Pulmonary artery endothelial cell (primary cell): ENCODE results near the gene APELA. TPM values are rescaled to one million over a fixed set of nuclear protein-coding genes. Genes with fewer than 3 reads are reported as not detected.
"Not testable (repeated sequence)": the region's sequence is repeated elsewhere in the genome, so short reads cannot be mapped to it uniquely, and the experiment has no call there.

ENCODE experiments used
- DNase-seq: peaks from one replicate; pipeline ENCODE4 v3.0.0-alpha.2; 2011; ENCODE audit warnings: low read depth, low spot score
- total RNA-seq: library from RNA; depleted of rRNA; stranded (reverse); fragments of >200 nt; gene quantifications from 2 replicates; pipeline ENCODE4 v1.2.3, GENCODE V29; 2014

The APELA gene
- total RNA-seq, 1 donor from 2014 or later: not detected

DNA sequence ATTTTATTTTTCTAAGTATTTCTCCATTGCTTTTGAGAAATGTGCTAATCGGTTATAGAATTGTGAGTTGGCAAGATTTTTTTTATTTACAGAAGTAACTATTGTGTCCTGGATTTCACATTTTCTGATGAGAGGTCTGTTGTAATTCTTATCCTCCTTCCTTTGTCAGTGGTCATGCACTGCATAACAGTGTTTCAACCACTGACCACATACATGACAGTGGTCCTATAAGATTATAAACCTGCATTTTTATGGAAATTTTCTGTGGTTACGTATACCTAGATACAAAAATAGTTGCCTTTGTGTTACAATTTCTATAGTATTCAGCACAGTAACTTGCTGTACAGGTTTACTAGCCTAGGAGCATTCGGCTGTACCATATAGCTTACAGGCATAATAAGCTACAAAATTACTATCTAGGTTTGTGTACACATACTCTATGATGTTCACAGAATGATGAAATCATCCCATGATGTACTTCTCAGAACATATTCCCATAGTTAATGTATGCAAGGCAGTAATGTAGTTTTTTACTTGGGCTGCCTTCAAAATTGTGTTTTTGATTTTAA, 47.8 kb downstream of the APELA start:
- DNase-seq: no peak

DNA sequence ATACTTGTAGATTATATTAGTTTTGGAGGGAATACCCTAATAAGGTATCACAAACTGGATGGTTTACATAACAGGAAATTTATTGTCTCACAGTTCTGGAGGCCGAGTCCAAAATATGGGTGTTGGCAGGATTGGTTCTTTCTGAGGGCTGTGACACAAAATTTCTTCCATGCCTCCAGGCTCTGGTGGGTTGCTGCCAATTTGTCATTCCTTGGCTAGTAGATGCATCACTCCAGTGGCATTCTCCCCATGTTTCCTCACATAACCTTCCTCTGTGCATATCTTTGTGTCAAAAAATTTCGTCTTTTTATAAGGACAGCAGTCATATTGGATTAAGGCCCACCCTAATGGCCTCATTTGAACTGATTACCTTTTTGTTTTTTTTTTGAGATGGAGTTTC, 49.3 kb downstream of the APELA start:
- DNase-seq: no peak

DNA sequence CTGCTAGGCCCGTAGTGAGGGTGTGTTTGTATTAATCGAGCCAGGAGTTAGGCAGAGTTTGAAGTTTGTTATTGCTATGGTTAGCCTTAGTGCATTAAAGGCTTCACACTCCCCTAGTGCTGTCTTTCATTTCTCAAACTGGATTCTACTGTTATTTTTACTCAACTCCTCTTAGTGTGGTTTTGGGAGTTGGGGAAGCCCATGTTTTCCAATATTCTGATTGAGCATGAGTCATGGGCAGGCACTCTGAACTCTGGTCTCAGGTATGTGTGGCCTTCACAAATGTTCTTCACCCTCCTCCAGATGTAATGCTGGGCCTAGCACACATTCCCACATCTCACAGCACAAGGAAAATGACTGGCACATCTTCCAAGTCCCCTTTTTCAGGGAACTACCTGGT, 50.1 kb downstream of the APELA start:
- DNase-seq: not testable (repeated sequence)

DNA sequence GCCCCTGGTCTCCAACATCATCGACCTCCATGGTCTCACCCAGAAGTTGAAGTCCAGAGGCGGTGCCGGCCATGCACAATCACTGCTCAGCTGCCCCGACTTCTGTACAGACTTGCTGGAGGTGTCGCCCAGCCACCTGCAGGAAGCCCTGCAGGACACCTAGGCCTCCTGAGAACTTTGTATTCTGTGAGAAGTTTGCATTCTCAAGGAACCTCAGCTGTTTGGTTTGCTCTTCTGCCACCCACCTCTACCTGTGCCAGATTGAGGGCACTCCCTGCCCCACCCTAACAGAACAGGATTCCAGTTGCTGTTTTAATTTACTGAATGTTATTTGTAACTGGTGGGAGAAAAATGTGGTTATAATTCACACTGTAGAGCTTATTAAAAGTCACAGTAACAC, 53.7 kb downstream of the APELA start:
- DNase-seq: no peak

DNA sequence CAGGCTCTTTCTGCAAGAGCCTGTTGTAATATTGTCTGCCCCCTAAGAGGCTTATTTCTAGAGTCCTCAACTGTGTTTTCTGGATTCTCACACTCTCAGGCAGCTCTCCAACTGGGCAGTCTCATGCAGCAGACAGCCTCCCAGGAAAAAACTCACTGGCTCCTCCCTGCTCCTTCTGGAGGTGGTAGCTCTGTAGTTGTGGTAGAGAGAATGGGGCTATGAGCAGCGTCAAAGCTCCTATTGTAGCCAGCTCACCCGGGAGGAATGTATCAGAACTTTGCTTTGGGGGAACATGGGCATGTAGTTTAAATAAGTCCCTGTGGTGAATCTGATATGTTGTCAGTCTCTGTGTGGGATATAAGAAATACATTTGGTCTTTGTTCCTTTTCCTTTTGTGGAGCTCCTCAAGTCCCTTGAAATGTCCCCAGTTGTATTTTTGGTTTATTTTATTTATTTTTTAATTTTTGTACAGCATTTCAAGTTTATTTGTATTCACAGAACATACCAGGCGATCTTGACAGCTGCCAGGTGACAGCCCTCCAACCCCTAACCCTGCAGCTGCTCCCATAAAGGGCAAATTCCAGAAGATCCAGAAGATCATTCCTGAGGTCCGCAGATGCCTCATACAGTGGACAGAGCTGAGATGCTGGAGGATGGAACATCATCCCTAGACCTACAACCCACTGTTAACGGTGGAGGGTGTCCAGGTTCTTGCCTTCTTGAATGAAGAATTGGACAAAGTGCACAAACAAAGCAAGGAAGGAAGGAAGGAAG, 54.8 kb downstream of the APELA start:
- no peak for DNase-seq

DNA sequence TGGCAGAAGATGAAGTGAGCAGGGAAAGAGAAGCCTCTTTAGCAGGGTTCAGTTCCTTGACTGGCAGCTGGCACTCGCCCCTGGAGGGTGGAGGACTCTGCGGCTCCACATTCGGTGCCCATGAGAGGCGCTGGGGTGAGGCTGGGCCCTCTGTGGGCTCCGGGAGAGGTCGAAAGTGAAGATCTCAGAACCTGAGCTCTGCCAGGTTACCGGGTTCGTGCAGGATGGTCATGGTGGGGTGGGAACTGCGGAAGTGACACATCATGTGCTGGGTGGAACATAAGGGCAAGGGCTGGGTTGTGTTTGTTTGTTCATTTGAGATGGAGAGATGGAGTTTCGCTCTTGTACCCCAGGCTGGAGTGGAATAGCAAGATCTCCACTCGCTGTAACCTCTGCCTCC, 56.3 kb downstream of the APELA start:
- no peak for DNase-seq

DNA sequence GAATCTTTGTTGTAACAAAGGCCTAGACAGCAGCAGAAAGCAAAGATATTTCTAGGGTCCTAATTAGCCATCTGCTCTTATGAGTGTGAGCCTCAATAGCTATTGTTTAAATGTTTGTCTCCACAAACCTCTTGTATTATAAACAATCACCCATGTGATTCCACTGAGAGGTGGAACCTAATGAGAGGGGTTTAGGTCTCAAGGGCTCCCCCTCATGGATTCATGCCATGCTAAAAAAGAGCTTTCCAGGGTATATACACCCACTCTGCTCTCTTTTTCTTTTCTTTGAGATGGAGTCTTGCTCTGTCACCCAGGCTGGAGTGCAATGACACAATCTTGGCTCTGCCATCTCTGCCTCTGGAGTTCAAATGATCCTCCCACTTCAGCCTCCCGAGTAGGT, 58.4 kb downstream of the APELA start:
- no peak for DNase-seq

DNA sequence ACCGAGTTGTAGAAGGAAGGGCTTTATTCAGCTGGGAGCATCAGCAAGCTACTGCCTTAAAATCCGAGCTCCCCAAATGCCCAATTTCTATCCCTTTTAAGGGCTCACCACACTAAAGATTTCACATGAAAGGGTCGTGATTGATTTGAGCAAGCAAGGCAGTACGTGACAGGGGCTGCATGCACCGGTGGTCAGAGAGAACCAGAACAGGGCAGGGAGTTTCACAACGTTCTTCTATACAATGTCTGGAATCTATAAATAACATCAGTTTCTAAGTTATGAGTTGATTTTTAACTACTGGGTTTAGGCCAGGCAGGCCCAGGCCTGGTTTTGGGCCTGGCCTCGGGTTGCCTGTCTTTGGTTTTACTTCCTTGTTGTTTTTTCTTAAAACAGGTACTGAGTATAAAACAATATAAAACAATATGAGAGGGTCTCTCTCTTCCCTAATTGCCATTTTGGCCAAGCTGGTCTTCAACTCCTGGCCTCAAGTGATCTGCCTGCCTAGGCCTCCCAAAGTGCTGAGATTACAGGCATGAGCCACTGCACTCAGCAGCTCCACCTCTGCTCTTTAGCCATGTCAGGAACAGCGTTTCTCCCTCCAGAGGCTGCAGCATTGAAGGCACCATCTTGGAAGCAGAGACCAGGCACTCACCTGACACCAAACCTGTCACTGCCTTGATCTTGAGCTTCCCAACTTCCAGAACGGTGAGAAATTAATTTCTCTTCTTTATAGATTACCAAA, 59.1 kb downstream of the APELA start:
- DNase-seq: not testable (repeated sequence)

DNA sequence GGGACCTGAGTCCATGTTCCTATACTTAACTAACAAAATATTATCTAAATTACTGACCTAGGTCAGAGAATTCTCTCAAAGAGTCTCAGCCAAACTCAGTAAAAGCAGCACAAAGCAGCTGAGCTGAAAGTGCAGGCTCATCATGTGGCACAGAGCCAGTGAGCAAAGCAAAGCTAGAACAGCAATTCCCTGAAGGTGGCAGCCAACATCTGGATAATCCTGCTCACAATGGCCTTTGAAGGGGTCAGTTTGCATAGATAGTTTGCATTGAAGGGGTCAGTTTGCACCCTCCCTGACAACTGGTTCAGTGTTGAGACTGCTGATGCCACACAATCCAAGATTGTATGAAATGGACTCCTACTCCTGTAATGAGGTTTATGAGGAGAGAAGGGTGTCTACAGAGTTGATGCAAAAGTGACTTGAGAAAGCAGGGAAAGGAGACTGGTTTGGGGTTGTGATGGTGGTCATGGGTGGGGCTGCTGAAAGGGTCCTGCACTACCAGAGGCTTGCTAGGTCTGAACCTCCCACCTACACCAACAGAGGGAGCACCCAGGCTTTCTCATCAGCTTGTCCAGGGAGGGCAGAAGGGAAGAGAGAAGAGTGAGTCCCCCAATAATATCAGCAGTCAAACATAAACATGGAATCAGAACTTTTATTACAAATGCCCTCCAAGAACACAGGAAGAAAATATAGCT, 60.7 kb downstream of the APELA start:
- DNase-seq: no peak

DNA sequence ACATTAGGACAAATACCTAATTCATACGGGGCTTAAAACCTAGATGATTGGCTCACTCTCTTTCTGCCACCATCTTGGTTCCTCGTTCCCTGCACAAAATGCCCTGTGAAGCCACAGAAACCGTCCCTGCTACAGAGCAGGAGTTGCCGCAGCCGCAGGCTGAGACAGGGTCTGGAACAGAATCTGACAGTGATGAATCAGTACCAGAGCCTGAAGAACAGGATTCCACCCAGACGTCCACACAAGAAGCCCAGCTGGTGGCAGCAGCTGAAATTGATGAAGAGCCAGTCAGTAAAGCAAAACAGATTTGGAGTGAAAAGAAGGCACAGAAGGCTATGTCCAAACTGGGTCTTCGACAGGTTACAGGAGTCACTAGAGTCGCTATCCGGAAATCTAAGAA, 66.2 kb downstream of the APELA start:
- no peak for DNase-seq

DNA sequence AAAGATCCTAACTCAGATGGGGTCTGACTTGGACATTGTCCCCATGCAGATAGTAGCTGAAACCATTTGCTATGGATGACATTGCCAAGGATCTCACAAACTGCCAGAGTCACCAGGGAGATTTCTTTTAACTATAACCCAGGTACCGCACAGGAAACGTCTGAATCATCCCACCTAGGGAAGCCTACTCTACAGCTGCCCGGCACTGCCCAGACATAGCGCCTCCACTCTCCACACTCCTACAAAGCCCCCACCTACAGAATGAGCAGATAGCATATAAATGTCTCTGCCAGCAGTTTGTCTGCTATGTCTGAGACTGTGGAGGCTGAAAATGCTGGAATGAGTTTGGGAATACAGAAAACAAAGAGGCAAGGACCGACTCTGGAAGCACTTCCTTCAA, 68.2 kb downstream of the APELA start:
- DNase-seq: no peak

DNA sequence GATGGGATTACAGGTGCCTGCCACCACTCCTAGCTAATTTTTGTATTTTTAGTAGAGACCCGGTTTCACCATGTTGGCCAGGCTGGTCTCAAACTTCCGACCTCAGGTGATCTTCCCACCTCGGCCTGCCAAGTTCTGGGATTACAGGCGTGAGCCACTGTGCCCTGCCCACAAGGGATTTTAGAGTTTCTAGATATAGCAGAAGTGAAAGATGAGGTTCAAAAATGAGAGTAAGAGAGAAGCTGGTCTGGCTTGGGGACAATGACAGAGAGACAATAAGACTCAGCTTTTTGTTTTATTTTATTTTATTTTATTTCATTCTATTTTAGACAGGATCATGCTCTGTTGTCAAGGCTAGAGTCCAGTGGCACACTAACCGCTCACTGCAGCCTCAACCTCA, 69.8 kb downstream of the APELA start:
- no peak for DNase-seq

Other genes with a start within 250 kb of the APELA start
- not detected in 2 replicates for gene SMIM31, start 123.0 kb upstream of the APELA start, total RNA-seq
- gene TRIM61, start 100.5 kb downstream of the APELA start, total RNA-seq: not detected in 2 replicates
- not detected in 2 replicates for gene TRIM60, start 154.8 kb downstream of the APELA start, total RNA-seq
- gene TRIM75, start 176.7 kb downstream of the APELA start, total RNA-seq: not detected in 2 replicates
- 11.0 and 11.7 TPM in 2 replicates for gene TMEM192, start 235.7 kb downstream of the APELA start, total RNA-seq